COLO668 (cell line): ENCODE measurements around the gene LSM14A.
"Not testable (repeated sequence)": the region's sequence is repeated elsewhere in the genome, so short reads cannot be mapped to it uniquely, and the experiment has no call there.

Experiments
- DNase-seq: peaks from one replicate; lab custom pipeline; 2025; ENCODE audit not compliant: unreplicated experiment; lab: John Stamatoyannopoulos, UW

LSM14A gene

GRCh38 chr19:34189917-34190425, 17.7 kb downstream of the LSM14A start:
- no peak for DNase-seq

- DNase-seq: no peak
These were observed 19.2 kb downstream of the LSM14A start for GRCh38 chr19:34191355-34191962.

GRCh38 chr19:34193439-34193838, 21.1 kb downstream of the LSM14A start:
- no peak for DNase-seq

- DNase-seq: no peak
These were observed 21.6 kb downstream of the LSM14A start for GRCh38 chr19:34193876-34194275.

- DNase-seq: no peak
These were observed 28.8 kb downstream of the LSM14A start for GRCh38 chr19:34201133-34201532.

- not testable (repeated sequence) for DNase-seq
These were observed 33.0 kb downstream of the LSM14A start for GRCh38 chr19:34205324-34205723.

- no peak for DNase-seq
These were observed 36.1 kb downstream of the LSM14A start for GRCh38 chr19:34208291-34208884.

GRCh38 chr19:34209726-34210125, 37.4 kb downstream of the LSM14A start:
- DNase-seq: no peak

- no peak for DNase-seq
These were observed 41.0 kb downstream of the LSM14A start for GRCh38 chr19:34213283-34213682.

- no peak for DNase-seq
These were observed 41.7 kb downstream of the LSM14A start for GRCh38 chr19:34214040-34214439.

- DNase-seq: no peak
These were observed 42.8 kb downstream of the LSM14A start for GRCh38 chr19:34215006-34215665.

- no peak for DNase-seq
These were observed 43.3 kb downstream of the LSM14A start for GRCh38 chr19:34215666-34216038.

- DNase-seq: not testable (repeated sequence)
These were observed 44.5 kb downstream of the LSM14A start for GRCh38 chr19:34216745-34217219.

GRCh38 chr19:34217952-34218817, 45.9 kb downstream of the LSM14A start:
- peak; percentile 80 for DNase-seq

GRCh38 chr19:34218818-34219164, 46.5 kb downstream of the LSM14A start:
- DNase-seq: no peak

- peak; percentile 66 for DNase-seq
These were observed 48.3 kb downstream of the LSM14A start for GRCh38 chr19:34220472-34221063.

- no peak for DNase-seq
These were observed 50.1 kb downstream of the LSM14A start for GRCh38 chr19:34222386-34222785.

GRCh38 chr19:34224996-34225658, 52.8 kb downstream of the LSM14A start:
- DNase-seq: no peak

- no peak for DNase-seq
These were observed 53.3 kb downstream of the LSM14A start for GRCh38 chr19:34225659-34226015.

- no peak for DNase-seq
These were observed 53.7 kb downstream of the LSM14A start for GRCh38 chr19:34226036-34226435.
